ENCODE data around the gene GPRASP1.

GRCh38 chrX:102696306-102696705, 45.0 kb downstream of the GPRASP1 start:
- no peak for TF ChIP-seq GATA3 (IDR thresholded peaks at IDR 0.05; ENCODE audit: low read depth, low read length)
- no peak for TF ChIP-seq GATA2 (IDR thresholded peaks at IDR 0.05; ENCODE audit: low read depth, low read length)

All from SH-SY5Y (cell line).